IMR-90 (cell line): ENCODE data around the gene ACAP1.
"Not testable (repeated sequence)": the region's sequence is repeated elsewhere in the genome, so short reads cannot be mapped to it uniquely, and the experiment has no call there.

Experiments used
- BHLHE40 ChIP-seq: fragments of 150-350 bp; IDR thresholded peaks from 2 replicates; pipeline ENCODE4 v1.6.1; 2016; ENCODE audit warnings: mild to moderate bottlenecking, low read depth, low read length
- CEBPB ChIP-seq: IDR thresholded peaks from 2 replicates; pipeline ENCODE4 v1.6.1; 2012; ENCODE audit warnings: low read depth, low read length, improper control_type of control experiment
- CTCF ChIP-seq: conservative IDR thresholded peaks from 2 replicates; pipeline ENCODE4 v1.5.1; 2012; ENCODE audit warnings: mild to moderate bottlenecking, low read depth, low read length, improper control_type of control experiment
- MXI1 ChIP-seq: IDR thresholded peaks from 2 replicates; pipeline ENCODE4 v1.6.1; 2012; ENCODE audit warnings: low read depth, mild to moderate bottlenecking, low read length, moderate library complexity, borderline replicate concordance

GRCh38 chr17:7335765-7336164 lies 564 bp upstream of the ACAP1 start:
- TF ChIP-seq MXI1, CEBPB, BHLHE40, CTCF: not testable (repeated sequence)
